Measurements from ENCODE around the gene UNC119B. TPM values are rescaled to one million over a fixed set of nuclear protein-coding genes. Genes with fewer than 3 reads are reported as not detected.
"Not testable (repeated sequence)": the region's sequence is repeated elsewhere in the genome, so short reads cannot be mapped to it uniquely, and the experiment has no call there.

Gene UNC119B
- polyA plus RNA-seq, 4 donors: 70.6 to 79.4 (median 75.8) TPM

DNA sequence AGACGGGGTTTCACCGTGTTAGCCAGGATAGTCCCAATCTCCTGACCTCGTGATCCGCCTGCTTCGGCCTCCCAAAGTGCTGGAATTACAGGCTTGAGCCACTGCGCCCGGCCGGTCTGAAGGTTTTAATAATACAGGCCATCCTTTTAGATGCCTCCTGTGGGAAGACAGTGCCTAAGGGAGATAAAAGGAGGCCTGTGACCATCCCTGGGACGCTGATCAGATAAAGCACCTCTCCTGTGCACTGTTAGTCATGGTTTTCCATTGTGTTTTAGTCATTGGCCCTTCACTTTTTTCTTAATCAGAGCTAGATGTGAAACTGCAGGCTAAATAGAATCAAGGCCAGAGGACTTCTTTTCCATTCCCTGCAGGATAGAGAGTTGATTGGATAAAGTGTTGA, 7.8 kb downstream of the UNC119B start:
- no peak for DNase-seq (ENCODE audit: low read depth in 4 of 4, low spot score in 3 of 4)

DNA sequence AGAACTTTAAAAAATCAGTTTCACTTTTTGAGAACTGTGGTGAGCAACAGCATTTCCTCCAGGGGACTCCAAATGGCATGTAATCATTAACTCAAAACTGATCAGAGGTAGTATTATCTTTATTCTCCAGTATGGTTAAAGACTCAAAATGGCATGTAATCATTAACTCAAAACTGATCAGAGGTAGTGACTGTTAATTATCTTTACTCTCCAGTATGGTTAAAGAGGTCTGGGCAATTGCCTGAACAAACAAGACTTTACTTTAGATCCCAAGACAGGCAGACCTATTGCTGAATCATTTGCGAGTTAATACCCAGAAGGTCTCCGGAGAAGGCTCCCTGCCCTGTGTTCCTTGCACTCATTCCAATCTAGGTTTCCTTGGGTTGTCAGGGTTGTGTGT, 8.8 kb downstream of the UNC119B start:
- no peak for DNase-seq (ENCODE audit: low read depth in 4 of 4, low spot score in 3 of 4)

DNA sequence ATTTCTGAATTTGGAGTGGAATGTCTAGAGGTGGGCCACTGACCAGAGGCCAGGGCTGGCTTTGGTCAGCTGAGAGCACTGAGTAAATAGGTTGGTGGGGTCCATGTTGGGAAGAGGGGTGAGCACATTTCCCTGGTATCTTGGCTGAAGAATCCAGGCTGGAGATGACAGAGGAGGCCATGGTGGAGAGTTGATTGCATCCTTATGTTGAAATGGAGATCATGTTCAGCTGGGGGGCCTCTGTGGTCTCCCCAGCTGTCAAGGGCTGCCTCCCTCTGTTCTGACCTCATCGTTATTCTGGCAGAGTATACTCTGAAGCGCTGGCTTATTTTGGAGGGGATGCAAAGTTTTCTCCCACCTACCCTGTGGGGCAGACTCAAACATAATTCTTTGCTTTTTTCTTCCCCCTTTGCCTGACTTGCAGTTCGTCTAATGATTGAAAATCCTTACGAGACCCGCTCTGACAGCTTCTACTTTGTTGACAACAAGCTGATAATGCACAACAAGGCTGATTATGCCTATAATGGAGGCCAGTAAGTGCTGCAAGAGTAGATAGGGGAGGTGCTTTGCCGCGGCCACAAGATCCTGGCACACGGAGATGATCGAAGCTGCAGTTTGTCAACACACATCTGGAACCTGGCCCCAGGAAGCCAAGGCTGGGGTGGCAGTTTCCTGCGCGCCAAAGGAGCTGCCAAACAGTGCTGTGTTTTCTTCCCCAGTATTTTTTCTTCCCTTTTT, 9.4 kb downstream of the UNC119B start:
- no peak for DNase-seq (ENCODE audit: low read depth in 4 of 4, low spot score in 3 of 4)

DNA sequence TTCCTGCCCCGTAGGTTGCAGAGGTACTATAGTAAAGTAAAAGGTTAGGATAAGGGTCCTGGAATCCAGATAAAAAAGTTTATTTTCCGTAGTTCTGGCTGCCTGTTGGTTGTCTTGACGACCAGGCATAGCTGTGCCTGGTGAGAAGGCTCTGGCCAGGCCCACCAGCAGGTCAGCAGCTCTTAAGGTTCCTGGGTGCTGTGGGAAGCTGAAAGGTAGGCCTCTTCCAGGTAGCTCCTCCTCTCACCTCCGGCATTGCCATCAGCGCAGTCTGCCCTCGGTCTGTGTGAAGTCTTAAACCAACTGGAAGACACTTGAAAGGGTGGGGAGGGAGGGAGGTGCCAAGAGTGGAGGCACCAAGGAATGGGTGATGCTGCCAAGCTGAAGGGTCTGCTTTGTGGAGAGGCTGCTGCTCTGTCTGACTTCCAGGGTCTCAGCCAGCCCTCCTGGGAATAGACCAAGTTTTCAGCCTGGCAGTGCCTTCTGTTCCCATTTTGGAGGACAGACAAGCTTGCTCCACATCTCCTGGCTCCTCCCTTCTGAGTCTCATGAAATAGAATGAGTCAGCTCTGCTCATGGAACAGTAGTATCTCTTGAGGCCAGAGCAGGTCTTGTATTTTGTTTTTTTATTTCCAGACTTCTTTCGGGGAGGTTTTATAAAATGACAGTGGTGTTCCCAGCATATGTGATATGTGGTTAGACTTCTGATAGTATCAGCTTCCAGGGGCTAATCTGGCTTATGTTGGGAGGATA, 10.2 kb downstream of the UNC119B start:
- DNase-seq (ENCODE audit: low read depth in 4 of 4, low spot score in 3 of 4): no peak

DNA sequence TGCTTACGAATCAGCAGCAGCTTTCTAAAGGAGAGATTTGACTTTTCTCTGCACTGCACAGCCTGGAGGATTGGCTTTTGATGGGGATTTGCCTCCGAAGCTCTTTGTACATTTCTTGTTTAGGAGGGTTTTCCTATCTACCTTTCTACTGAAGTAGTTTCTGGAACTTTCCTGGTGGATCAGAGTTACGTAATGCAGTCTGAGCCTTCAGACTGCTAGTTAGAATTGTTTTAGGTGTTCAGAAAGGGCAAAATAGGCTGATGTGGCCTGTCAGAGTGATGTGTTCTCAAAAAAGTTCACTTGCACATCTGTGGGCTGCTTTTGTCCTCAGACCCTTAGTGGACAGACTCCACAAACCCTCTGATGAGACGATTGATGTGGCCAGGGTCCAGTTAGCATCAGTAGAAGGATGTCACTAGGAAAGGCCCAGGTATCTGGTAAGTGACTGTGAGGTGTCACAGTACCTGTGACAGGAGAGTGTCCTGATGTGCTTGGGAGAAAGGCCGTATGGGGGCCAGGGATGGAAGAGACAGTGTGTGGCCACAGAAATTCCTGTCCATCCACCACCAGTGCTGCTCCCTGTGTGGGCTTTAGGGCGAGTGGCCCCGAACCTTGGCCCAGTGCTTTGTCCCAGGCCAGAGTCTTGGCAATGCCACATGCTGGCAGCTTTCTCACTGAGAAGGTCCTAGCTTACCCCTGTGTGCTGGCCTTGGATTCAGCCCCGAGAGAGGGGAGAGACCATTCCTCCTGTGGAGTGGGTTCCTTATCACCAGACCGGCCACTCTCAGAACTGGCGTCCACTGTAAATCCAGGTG, 10.9 kb downstream of the UNC119B start:
- DNase-seq (ENCODE audit: low read depth in 4 of 4, low spot score in 3 of 4): no peak

DNA sequence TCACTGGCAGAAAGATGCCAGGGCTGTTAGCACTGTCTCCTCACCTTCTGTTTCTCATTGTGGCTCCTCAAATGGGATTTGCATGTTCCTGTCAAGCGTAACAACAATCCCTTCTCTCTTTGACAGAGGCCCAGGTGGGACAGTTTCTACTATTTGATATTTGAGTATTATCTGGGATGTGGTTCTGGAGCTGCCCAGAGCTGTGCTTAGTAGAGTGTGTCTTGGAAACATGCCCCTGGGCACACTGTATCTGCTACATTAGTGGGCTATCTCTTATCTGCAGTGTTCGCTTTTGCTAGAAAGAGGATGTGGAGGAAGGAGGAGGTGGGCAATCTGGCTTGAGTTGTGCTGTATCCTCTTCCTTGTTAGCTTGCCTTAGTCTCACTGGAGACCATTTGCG, 11.6 kb downstream of the UNC119B start:
- no peak for DNase-seq (ENCODE audit: low read depth in 4 of 4, low spot score in 3 of 4)

DNA sequence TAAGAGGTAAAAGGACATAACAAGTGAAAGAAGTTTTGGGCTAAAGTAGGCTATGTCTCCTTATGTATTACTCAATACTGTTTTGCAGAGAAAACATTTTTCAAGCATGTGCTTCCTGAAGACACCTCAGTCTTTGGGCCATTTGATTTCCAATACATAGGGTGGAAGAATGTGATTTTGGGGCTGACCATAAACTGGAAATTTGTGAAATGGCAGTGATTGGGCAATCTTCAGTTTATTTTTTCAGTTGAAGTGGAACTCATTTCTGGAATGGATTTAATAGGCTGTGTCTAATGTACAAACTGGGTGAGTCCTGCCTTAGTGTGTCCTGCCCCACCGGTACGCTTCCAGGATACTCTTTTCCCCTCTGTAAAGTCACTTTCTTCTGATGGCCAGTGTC, 12.5 kb downstream of the UNC119B start:
- DNase-seq (ENCODE audit: low read depth in 4 of 4, low spot score in 3 of 4): no peak

DNA sequence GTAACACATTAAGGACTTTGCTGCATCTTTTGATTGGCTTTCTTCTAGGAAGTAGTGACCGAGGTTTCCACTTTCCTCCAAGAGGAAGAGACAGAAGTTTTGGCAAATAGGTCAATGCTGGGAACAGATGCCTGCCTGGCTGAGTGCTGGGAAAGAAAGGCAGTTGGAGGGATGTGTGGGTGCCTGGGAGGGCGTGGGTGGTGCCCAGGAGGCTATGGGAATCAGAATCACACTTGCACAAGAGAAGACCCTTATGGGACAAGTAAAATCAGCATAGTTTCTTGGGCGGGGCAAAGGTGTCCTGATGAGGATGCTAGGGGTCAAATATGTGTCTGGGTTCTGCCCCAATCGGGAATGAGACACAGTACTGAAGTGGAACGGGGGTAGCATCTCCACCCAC, 14.5 kb downstream of the UNC119B start:
- no peak for DNase-seq (ENCODE audit: low read depth in 4 of 4, low spot score in 3 of 4)

DNA sequence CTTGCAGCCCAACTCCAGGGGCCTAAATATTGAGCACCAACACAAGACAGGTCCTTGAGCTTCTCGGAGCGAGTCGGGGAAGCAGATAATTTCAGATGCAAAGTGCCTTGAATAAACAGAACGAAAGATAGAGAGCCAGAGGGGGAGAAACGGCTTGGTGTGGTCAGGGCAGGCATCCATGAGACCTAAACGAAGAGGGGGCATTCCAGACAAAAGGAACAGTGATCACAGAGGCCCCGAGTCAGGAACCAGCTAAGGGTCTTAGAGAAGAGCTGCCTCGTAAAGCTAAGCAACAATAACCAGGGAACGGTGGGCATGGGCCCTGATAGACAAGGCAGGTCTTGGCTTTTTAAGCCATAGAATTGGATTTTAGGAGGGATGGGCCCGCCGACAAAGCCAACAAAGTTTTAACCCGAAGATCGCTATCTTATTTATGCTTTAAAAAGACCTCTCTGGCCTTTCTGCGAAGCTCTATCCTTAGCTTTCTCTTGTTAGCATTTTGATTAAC, 14.9 kb downstream of the UNC119B start:
- no peak for DNase-seq (ENCODE audit: low read depth in 4 of 4, low spot score in 3 of 4)

DNA sequence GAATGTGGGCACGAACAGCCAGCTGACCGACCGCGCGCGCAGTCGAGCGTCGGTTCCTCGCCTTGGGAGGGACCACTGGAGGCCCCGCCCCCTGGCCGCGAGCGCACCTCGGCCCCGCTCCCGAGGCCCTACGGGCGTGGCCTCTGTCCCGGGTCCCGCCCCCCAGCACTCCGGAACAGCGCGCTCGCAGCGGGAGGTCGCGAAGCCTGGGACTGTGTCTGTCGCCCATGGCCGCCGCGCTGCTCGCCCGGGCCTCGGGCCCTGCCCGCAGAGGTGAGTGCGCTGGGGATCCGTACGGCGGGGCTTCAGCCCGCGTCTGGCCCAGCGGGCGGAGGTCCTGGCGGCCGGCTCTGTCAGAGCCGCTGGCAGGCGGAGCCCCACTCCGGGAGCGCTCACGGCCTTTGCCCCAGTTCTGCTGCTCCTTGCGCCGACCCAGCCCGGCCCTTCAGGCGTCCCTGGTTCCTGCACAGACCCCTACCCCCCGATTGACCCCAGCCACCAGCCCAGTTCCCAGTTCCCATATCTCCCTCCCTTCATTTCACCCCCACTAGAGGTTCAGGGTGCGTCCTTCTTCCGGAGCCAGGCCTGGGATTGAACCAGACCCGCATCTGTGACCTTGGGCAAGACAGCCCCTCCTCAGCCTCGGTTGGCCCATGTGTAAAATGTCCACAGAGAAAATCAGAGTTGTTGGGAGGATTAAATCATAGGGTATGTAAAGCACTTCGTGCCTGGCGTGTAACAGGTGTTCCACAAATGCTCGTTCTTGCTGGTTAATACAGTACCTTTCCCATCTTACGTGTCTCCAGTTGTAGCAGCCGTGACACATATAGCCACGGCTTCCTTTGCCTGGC, 15.6 kb downstream of the UNC119B start, which contains the start of gene ACADS:
ACADS (plus strand) TSS at position 168 of the 851 bp plus-strand sequence; CDS start at position 228, 60 bp downstream.
- peak; percentile 65 to 79 (median 74) for DNase-seq (ENCODE audit: low read depth in 4 of 4, low spot score in 3 of 4)

DNA sequence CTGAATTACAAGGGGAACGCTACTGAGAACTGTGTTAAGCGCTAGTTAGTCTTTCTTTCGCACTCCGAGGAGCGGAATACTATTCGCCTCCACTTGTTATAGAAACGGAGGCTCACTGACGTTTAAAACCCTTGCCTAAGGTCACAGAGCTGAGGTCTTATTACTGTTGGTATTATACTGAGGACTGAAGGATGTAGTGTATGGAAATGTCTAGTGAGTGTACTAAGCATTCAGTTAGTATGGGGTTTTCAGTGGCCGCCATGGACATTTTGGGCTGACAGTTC, 16.2 kb downstream of the UNC119B start:
- DNase-seq (ENCODE audit: low read depth in 4 of 4, low spot score in 3 of 4): no peak

DNA sequence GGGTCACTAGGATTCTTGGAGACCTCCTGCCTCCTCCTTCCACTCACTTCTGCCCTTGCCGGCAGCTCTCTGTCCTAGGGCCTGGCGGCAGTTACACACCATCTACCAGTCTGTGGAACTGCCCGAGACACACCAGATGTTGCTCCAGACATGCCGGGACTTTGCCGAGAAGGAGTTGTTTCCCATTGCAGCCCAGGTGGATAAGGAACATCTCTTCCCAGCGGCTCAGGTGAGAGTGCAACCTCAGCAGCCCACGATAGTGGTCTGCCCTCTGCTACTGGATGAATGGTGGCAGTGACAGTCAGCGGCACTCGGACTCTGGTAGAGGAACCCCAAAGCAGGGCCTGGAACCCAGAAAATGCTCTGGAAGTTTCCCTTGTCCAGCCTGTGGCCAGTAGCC, 16.7 kb downstream of the UNC119B start:
- DNase-seq (ENCODE audit: low read depth in 4 of 4, low spot score in 3 of 4): no peak

DNA sequence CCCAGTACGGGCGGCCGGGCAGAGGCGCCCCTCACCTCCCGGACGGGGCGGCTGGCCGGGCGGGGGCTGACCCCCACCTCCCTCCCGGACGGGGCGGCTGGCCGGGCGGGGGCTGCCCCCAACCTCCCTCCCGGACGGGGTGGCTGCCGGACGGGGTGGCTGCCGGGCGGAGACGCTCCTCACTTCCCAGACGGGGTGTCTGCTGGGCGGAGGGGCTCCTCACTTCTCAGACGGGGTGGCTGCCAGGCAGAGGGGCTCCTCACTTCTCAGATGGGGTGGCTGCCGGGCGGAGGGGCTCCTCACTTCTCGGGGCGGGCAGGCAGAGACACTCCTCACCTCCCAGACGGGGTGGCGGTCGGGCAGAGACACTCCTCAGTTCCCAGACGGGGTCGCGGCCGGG, 21.9 kb downstream of the UNC119B start:
- DNase-seq (ENCODE audit: low read depth in 4 of 4, low spot score in 3 of 4): not testable (repeated sequence)

DNA sequence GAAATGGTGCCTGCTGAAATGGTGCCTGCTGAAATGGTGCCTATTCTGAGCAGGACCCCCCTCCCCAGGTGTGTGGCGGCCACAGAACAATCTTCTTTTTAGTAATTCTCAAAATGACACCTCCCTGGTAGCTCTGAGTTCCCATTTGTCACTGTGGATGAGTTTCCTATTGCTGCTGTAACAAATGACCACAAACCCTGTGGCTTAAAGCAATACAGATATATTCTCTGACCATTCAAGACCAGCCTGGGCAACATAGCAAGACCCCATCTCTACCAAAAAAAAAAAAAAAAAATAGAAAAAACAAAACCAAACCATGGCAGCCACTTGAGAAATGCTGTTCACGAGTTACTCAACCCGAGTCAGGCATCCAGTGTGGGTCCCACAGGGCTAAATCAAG, 23.3 kb downstream of the UNC119B start:
- DNase-seq (ENCODE audit: low read depth in 4 of 4, low spot score in 3 of 4): no peak

DNA sequence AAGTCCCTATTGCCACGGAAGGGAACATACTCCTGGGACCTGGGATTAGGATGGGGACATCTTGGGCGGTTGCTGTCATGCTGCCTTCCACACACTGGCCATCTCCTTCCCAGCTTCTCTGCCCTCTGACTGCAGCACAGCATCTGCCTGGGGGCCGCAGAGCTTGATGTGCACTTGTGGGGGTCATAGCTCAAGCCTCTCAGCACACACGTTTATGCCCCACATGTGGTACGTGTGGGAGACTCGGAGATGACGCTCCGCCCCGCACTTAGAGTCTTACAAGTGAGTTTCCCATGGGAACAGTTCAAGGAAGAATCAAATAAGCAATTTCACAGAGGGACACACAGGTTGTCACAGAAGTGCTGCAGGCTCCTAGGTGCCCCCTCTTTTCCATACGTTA, 24.0 kb downstream of the UNC119B start:
- no peak for DNase-seq (ENCODE audit: low read depth in 4 of 4, low spot score in 3 of 4)

DNA sequence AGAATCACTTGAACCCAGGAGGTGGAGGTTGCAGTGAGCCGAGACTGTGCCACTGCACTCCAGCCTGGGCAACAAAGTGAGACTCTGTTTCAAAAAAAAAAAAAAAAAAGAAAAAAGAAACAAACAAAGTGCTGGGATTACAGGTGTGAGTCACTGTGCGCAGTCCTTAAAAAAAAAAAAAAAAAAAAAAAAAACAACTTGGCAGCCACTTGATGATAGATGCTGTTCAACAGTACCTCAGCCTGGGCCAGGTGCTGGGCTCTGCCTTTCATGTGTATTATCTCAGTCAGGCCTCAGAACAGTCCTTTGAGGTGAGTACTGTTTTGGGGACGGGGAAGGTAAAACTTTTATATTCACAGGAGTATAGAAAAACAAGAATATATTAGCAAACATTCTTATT, 24.9 kb downstream of the UNC119B start:
- DNase-seq (ENCODE audit: low read depth in 4 of 4, low spot score in 3 of 4): no peak

DNA sequence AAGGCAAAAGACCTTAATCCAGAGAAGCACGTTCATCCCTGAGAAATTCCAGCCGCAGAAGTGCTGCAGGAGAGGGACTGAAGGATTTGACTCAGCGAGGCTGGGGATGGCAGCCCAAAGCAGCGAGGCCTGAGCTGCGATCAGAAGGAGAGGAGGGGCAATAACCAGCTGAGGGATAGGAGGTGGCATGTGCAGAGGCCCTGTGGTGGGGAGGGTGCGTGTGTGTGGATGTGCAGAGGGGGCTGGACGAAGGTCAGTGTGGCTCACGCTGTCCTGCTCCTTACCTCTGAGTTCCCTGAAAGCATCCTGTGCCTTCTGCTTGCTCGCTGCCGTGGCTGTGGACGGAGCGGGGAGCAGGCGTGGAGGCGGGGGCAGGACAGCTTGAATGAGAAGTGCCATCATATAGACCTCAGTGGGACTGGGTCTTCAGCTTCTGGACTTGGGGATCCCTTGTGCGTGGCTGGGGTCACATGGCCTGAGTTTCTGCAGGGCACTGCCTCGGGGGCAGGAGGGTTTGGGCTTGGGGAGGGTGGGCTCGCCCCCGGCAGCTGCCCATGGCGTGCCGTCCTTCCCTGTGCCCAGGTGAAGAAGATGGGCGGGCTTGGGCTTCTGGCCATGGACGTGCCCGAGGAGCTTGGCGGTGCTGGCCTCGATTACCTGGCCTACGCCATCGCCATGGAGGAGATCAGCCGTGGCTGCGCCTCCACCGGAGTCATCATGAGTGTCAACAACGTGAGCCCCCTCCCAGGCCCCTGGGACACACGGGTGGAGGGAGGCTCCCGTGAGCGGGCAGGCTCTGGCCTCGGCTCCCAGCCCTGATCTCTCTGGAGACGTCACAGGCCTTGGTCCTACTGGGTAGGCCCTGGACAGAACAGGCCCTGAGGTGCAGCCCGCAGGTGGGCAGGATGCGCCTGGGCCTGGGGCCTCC, 26.4 kb downstream of the UNC119B start:
- DNase-seq (ENCODE audit: low read depth in 4 of 4, low spot score in 3 of 4): no peak

DNA sequence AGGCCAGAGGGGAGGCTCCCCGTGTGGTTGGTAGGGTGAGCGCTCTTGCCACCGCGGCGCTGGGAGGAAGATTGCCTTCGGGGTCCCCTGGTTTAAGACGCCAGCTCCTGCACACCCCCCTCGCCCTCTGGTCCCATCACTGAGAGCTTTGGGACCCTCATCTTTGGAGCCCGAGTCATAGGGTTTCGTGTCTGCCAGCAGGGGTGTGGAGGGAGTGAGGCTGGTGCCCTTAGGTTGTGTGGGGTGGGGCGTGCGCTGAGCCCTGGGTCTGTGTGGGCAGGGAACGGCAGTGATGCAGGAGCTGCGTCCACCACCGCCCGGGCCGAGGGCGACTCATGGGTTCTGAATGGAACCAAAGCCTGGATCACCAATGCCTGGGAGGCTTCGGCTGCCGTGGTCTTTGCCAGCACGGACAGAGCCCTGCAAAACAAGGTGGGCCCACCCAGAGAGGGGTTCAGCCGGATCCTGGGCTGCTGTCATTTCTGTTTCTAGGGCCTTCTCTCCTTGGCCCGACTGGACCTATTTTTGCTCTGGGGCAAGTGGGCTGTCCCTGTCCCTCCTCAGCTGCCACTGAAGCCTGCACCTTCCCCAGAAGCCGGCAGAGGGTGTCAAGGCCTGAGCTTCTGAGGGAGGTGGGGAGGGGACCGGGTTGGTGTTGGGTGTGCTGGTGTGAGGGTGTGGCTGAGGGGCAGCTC, 27.4 kb downstream of the UNC119B start:
- DNase-seq (ENCODE audit: low read depth in 4 of 4, low spot score in 3 of 4): no peak

Data from right renal pelvis (tissue), 4 donors.